Measurements from ENCODE around the gene GPR149. TPM values are rescaled to one million over a fixed set of nuclear protein-coding genes. Genes with fewer than 3 reads are reported as not detected.

Gene GPR149
- total RNA-seq, 1 donor from 2014 or later: not detected

- peaks cover 14% of the 10 kb centered on the region for H3K4me1 Mint-ChIP-seq (ENCODE audit: unreplicated experiment)
- H3K36me3 Mint-ChIP-seq: peaks cover 3% of the 10 kb centered on the region
- no peak overlapping the region for H3K27ac Mint-ChIP-seq
- DNase-seq (ENCODE audit: extremely low spot score, unreplicated experiment): no peak
- TF ChIP-seq CTCF (conservative IDR thresholded peaks at IDR 0.05): no peak
- H3K27me3 Mint-ChIP-seq: peaks cover 60% of the 10 kb centered on the region
- no peak overlapping the region for H3K4me3 Mint-ChIP-seq
- no peaks in the 10 kb centered on the region for H3K9me3 Mint-ChIP-seq
These were observed 1.1 kb upstream of the GPR149 start for GRCh38 chr3:154431043-154431442.

GRCh38 chr3:154428286-154429206, 1.4 kb downstream of the GPR149 start:
- H3K27ac Mint-ChIP-seq: no peak overlapping the region
- peaks cover 73% of the 10 kb centered on the region for H3K27me3 Mint-ChIP-seq
- H3K9me3 Mint-ChIP-seq: no peaks in the 10 kb centered on the region
- H3K36me3 Mint-ChIP-seq: peaks cover 3% of the 10 kb centered on the region
- peak overlapping the region; percentile 81 for H3K4me3 Mint-ChIP-seq
- peaks cover 14% of the 10 kb centered on the region for H3K4me1 Mint-ChIP-seq (ENCODE audit: unreplicated experiment)
- no peak for TF ChIP-seq CTCF (conservative IDR thresholded peaks at IDR 0.05)
- DNase-seq (ENCODE audit: extremely low spot score, unreplicated experiment): no peak

GRCh38 chr3:154427685-154428285, 2.2 kb downstream of the GPR149 start:
- no peak overlapping the region for H3K27ac Mint-ChIP-seq
- H3K36me3 Mint-ChIP-seq: peaks cover 3% of the 10 kb centered on the region
- peaks cover 14% of the 10 kb centered on the region for H3K4me1 Mint-ChIP-seq (ENCODE audit: unreplicated experiment)
- no peak for DNase-seq (ENCODE audit: extremely low spot score, unreplicated experiment)
- no peaks in the 10 kb centered on the region for H3K9me3 Mint-ChIP-seq
- peak overlapping the region; percentile 81 for H3K4me3 Mint-ChIP-seq
- H3K27me3 Mint-ChIP-seq: peaks cover 75% of the 10 kb centered on the region
- TF ChIP-seq CTCF (conservative IDR thresholded peaks at IDR 0.05): no peak

GRCh38 chr3:154422694-154423093, 7.3 kb downstream of the GPR149 start:
- Mint-ChIP-seq H3K9me3 (peaks cover 5% of the 10 kb centered on the region), H3K36me3 (no peaks in the 10 kb centered on the region), H3K27ac (no peak overlapping the region), H3K4me3 (no peak overlapping the region), H3K27me3 (peaks cover 43% of the 10 kb centered on the region), H3K4me1 (ENCODE audit: unreplicated experiment) (peaks cover under 1% of the 10 kb centered on the region)
- no peak for TF ChIP-seq CTCF (conservative IDR thresholded peaks at IDR 0.05)
- DNase-seq (ENCODE audit: extremely low spot score, unreplicated experiment): no peak

GRCh38 chr3:154421083-154421482, 8.9 kb downstream of the GPR149 start:
- DNase-seq (ENCODE audit: extremely low spot score, unreplicated experiment): no peak
- Mint-ChIP-seq H3K9me3 (peaks cover 5% of the 10 kb centered on the region), H3K27me3 (peaks cover 28% of the 10 kb centered on the region), H3K27ac (no peak overlapping the region), H3K4me1 (ENCODE audit: unreplicated experiment) (no peaks in the 10 kb centered on the region), H3K4me3 (no peak overlapping the region), H3K36me3 (no peaks in the 10 kb centered on the region)
- TF ChIP-seq CTCF (conservative IDR thresholded peaks at IDR 0.05): no peak

All from type B pancreatic cell (in vitro differentiated cells).